ENCODE results near the gene KCNG3.

DNA sequence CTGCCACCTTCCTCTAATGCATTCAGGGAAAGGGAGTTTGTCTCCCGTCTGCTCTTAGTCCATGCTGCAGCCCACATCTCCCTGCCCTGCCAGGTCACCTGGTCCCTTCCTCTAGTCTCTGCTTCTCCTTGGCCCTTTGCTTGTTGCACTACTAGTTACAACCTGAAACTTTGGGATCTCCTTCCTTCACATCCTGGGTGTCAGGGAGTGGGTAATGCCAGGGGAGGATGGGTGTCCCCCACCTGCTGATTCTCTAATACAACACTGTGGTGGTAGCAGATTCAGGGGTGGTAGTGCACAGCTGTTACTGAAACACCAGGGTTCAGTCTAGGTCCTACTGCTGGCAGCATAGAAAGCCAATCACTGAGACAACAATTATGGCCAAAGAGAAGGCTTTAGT, 101.6 kb downstream of the KCNG3 start:
- TF ChIP-seq POLR2A (IDR thresholded peaks at IDR 0.05) (no peak), CTCF (IDR thresholded peaks at IDR 0.05) (no peak)
